ENCODE measurements around the gene ILK. TPM values are rescaled to one million over a fixed set of nuclear protein-coding genes. Genes with fewer than 3 reads are reported as not detected.

ILK gene
- total and polyA plus RNA-seq, 2 donors (not counting 3 experiments of a cell fraction or from before 2014, with no cell fraction given) = 221 to 296 TPM

DNA sequence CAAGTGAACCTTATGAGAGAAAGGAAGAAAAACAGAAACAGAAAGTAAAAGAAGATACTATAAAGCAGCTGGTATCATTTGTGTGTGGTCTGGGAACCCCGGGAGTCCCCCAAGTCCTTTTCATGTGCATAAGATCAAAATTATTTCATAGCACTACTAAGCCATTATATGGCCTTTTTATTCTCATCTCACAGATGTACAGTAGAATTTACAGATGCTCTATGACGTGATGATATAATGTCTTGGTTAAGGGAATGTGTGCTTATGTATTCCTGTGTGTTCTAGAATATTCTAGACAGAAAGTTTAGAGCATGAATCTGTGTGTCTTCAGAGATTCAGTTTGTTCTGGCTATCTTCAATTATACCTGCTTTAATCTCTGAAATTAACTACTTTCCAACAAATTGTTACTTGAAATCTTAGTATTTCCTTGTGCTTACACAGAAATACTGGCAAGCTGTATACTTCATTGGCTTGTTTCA, 24.2 kb downstream of the ILK start:
- Histone ChIP-seq H4K20me1 (replicated peaks; ENCODE audit: control insufficient read depth, extremely low read depth, insufficient read depth, low read length) (no peaks in the 10 kb centered on the region), H2AFZ (ENCODE audit: low read depth, low read length) (no peak overlapping the region), H3K27ac (ENCODE audit: insufficient read depth, low read depth, low read length) (no peak overlapping the region), H3K27me3 (ENCODE audit: control insufficient read depth in 2 of 2, insufficient read depth in 2 of 2, low read length in 2 of 2) (no peaks in the 10 kb centered on the region), H3K4me3 (replicated peaks in 1 of 3; ENCODE audit: insufficient read depth in 1 of 3, low read depth in 1 of 3, low read length in 3 of 3) (no peak overlapping the region), H3K9me1 (replicated peaks; ENCODE audit: control insufficient read depth, extremely low read depth, insufficient read depth, low read length) (no peaks in the 10 kb centered on the region), H3K9me3 (replicated peaks; ENCODE audit: control insufficient read depth, insufficient read depth, low read length) (no peaks in the 10 kb centered on the region), H3K79me2 (ENCODE audit: control insufficient read depth, insufficient read depth, low read length) (no peaks in the 10 kb centered on the region), H3K4me2 (ENCODE audit: insufficient read depth, low read length) (no peak overlapping the region), H3K4me1 (ENCODE audit: control insufficient read depth, extremely low read depth, insufficient read depth, low read length) (no peaks in the 10 kb centered on the region), H3K9ac (replicated peaks; ENCODE audit: extremely low read depth, insufficient read depth, low read length) (no peak overlapping the region), H3K36me3 (ENCODE audit: control insufficient read depth in 2 of 2, extremely low read depth in 1 of 2, insufficient read depth in 2 of 2, low read length in 2 of 2) (peaks cover 5 to 78% of the 10 kb centered on the region in 2 experiments)
- FAIRE-seq (no peak), DNase-seq (ENCODE audit: low read depth, low spot score) (no peak)
- BruUV-seq (replicated peaks) = no TSS peak
- POLR2A ChIA-PET = no interaction called here
- TF ChIP-seq FOS (IDR thresholded peaks at IDR 0.05; ENCODE audit: borderline replicate concordance, insufficient read depth, low read length) (no peak), EZH2 (IDR thresholded peaks at IDR 0.05; ENCODE audit: borderline replicate concordance, low read depth, low read length, severe bottlenecking) (no peak), JUN (IDR thresholded peaks at IDR 0.05; ENCODE audit: borderline replicate concordance, insufficient read depth, insufficient read length, low read depth) (no peak)
- dilution Hi-C loops (cut with MboI; ENCODE audit: extremely low pct_ligation_motif_present, low sequenced_read_pairs) (no loop called here), intact Hi-C loops (cut with micrococcal nuclease) (no loop called here)
- CTCF ChIA-PET = interaction anchor here (0.8 to 1.3 kb wide), 5 partner anchors 11 to 97 kb away, joined by 3 to 4 read pairs (median 3); partner anchors contain the start of gene MRPL17

DNA sequence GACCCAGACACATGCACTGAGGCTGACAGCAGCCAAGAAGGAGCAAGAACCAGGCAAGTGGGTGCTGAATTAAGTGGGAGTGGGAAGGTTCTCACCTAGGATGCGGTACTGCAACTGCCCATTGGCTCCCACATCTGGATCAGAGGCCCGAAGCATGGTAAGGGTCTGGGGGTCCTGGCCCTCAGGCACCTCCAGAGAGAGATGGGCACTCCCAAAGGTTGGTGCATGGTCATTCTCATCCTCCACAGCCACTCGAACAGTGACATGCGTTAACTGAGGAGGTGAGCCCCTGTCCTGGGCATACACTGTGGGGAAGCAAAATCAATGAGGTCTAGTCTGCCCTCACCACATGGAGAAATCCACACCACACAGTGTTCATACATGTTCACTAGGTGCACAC, 25.0 kb downstream of the ILK start:
- Histone ChIP-seq H2AFZ (ENCODE audit: low read depth, low read length) (no peak overlapping the region), H3K79me2 (ENCODE audit: control insufficient read depth, insufficient read depth, low read length) (no peaks in the 10 kb centered on the region), H3K27ac (ENCODE audit: insufficient read depth, low read depth, low read length) (no peak overlapping the region), H3K27me3 (ENCODE audit: control insufficient read depth in 2 of 2, insufficient read depth in 2 of 2, low read length in 2 of 2) (no peaks in the 10 kb centered on the region), H3K9me3 (replicated peaks; ENCODE audit: control insufficient read depth, insufficient read depth, low read length) (no peaks in the 10 kb centered on the region), H3K9me1 (replicated peaks; ENCODE audit: control insufficient read depth, extremely low read depth, insufficient read depth, low read length) (no peaks in the 10 kb centered on the region), H3K9ac (replicated peaks; ENCODE audit: extremely low read depth, insufficient read depth, low read length) (no peak overlapping the region), H3K4me3 (replicated peaks in 1 of 3; ENCODE audit: insufficient read depth in 1 of 3, low read depth in 1 of 3, low read length in 3 of 3) (no peak overlapping the region), H4K20me1 (replicated peaks; ENCODE audit: control insufficient read depth, extremely low read depth, insufficient read depth, low read length) (no peaks in the 10 kb centered on the region), H3K4me2 (ENCODE audit: insufficient read depth, low read length) (no peak overlapping the region), H3K36me3 (ENCODE audit: control insufficient read depth in 2 of 2, extremely low read depth in 1 of 2, insufficient read depth in 2 of 2, low read length in 2 of 2) (peaks cover 5 to 81% of the 10 kb centered on the region in 2 experiments), H3K4me1 (ENCODE audit: control insufficient read depth, extremely low read depth, insufficient read depth, low read length) (no peaks in the 10 kb centered on the region)
- DNase-seq (ENCODE audit: low read depth, low spot score) (no peak), FAIRE-seq (no peak)
- intact Hi-C loops (cut with micrococcal nuclease) = no loop called here
- ChIA-PET POLR2A (no interaction called here), CTCF (no interaction called here)
- no TSS peak for BruUV-seq (replicated peaks)
- TF ChIP-seq, protein P1, sequence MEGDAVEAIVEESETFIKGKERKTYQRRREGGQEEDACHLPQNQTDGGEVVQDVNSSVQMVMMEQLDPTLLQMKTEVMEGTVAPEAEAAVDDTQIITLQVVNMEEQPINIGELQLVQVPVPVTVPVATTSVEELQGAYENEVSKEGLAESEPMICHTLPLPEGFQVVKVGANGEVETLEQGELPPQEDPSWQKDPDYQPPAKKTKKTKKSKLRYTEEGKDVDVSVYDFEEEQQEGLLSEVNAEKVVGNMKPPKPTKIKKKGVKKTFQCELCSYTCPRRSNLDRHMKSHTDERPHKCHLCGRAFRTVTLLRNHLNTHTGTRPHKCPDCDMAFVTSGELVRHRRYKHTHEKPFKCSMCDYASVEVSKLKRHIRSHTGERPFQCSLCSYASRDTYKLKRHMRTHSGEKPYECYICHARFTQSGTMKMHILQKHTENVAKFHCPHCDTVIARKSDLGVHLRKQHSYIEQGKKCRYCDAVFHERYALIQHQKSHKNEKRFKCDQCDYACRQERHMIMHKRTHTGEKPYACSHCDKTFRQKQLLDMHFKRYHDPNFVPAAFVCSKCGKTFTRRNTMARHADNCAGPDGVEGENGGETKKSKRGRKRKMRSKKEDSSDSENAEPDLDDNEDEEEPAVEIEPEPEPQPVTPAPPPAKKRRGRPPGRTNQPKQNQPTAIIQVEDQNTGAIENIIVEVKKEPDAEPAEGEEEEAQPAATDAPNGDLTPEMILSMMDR (IDR thresholded peaks at IDR 0.05; ENCODE audit: extremely low read depth in 1 of 2, insufficient read depth in 1 of 2, low read depth in 1 of 2, low read length in 2 of 2) = no peak
- TF ChIP-seq MYC (IDR thresholded peaks at IDR 0.05; ENCODE audit: low read depth, low read length) (no peak), FOS (IDR thresholded peaks at IDR 0.05; ENCODE audit: borderline replicate concordance, insufficient read depth, low read length) (no peak), EZH2 (IDR thresholded peaks at IDR 0.05; ENCODE audit: borderline replicate concordance, low read depth, low read length, severe bottlenecking) (no peak)
- dilution Hi-C loops (cut with MboI; ENCODE audit: extremely low pct_ligation_motif_present, low sequenced_read_pairs) = no loop called here

All from endothelial cell of umbilical vein (primary cell).